Stimulated activated CD8-positive, alpha-beta memory T cell treated with anti-CD3 and anti-CD28 coated beads, Interleukin-4, amount 100 ng/mL, for 48 hours (primary cell): Measurements from ENCODE around the gene NEGR1.

Experiments
- DNase-seq: peaks from one replicate; pipeline ENCODE4 v3.0.0-alpha.2; 2020

NEGR1 gene

GRCh38 chr1:71526824-71527223, 755.5 kb downstream of the NEGR1 start:
- no peak for DNase-seq

GRCh38 chr1:71522721-71523120, 759.6 kb downstream of the NEGR1 start:
- no peak for DNase-seq

- no peak for DNase-seq
Observed at GRCh38 chr1:71521655-71522264, 760.6 kb downstream of the NEGR1 start.

- no peak for DNase-seq
Observed at GRCh38 chr1:71511505-71511904, 770.8 kb downstream of the NEGR1 start.

GRCh38 chr1:71510725-71511124, 771.6 kb downstream of the NEGR1 start:
- DNase-seq, result no peak

GRCh38 chr1:71509051-71509595, 773.2 kb downstream of the NEGR1 start:
- DNase-seq, result no peak

GRCh38 chr1:71502006-71502405, 780.3 kb downstream of the NEGR1 start:
- no peak for DNase-seq

GRCh38 chr1:71498542-71498941, 783.8 kb downstream of the NEGR1 start:
- DNase-seq, result no peak

GRCh38 chr1:71494163-71494562, 788.2 kb downstream of the NEGR1 start:
- DNase-seq, result no peak

- DNase-seq, result no peak
Observed at GRCh38 chr1:71492298-71493041, 789.9 kb downstream of the NEGR1 start.

- no peak for DNase-seq
Observed at GRCh38 chr1:71490432-71490831, 791.9 kb downstream of the NEGR1 start.

GRCh38 chr1:71488555-71489252, 793.6 kb downstream of the NEGR1 start:
- no peak for DNase-seq

GRCh38 chr1:71473331-71473730, 809.0 kb downstream of the NEGR1 start:
- DNase-seq, result no peak

- no peak for DNase-seq
Observed at GRCh38 chr1:71465093-71465492, 817.2 kb downstream of the NEGR1 start.

- no peak for DNase-seq
Observed at GRCh38 chr1:71464016-71464415, 818.3 kb downstream of the NEGR1 start.

GRCh38 chr1:71463144-71463543, 819.2 kb downstream of the NEGR1 start:
- no peak for DNase-seq

GRCh38 chr1:71462247-71462646, 820.1 kb downstream of the NEGR1 start:
- DNase-seq, result no peak

- DNase-seq, result no peak
Observed at GRCh38 chr1:71461416-71461815, 820.9 kb downstream of the NEGR1 start.

GRCh38 chr1:71448444-71448843, 833.9 kb downstream of the NEGR1 start:
- no peak for DNase-seq

- no peak for DNase-seq
Observed at GRCh38 chr1:71438626-71439025, 843.7 kb downstream of the NEGR1 start.

- no peak for DNase-seq
Observed at GRCh38 chr1:71435951-71436350, 846.4 kb downstream of the NEGR1 start.

- no peak for DNase-seq
Observed at GRCh38 chr1:71434240-71434639, 848.1 kb downstream of the NEGR1 start.

- no peak for DNase-seq
Observed at GRCh38 chr1:71428029-71428428, 854.3 kb downstream of the NEGR1 start.

GRCh38 chr1:71427066-71427465, 855.3 kb downstream of the NEGR1 start:
- DNase-seq, result no peak
